Nephron progenitor cell (in vitro differentiated cells): ENCODE measurements around the gene FLT1.

ENCODE experiments used
- DNase-seq: peaks from one replicate; pipeline ENCODE4 v3.0.0; 2021
- H3K27ac Mint-ChIP-seq: 2 replicates; pipeline ENCODE4 v1.8.0; 2021; ENCODE audit warnings: mild to moderate bottlenecking, moderate library complexity, mixed read lengths
- H3K27me3 Mint-ChIP-seq: 2 replicates; pipeline ENCODE4 v1.8.0; 2021; ENCODE audit warnings: mild to moderate bottlenecking, low read depth, mixed read lengths; ENCODE audit not compliant: poor library complexity
- H3K36me3 Mint-ChIP-seq: 2 replicates; pipeline ENCODE4 v1.8.0; 2021; ENCODE audit warnings: low read depth, mixed read lengths
- H3K4me1 Mint-ChIP-seq: 2 replicates; pipeline ENCODE4 v1.8.0; 2021; ENCODE audit warnings: mixed read lengths
- H3K4me3 Mint-ChIP-seq: 2 replicates; pipeline ENCODE4 v1.8.0; 2021; ENCODE audit warnings: mild to moderate bottlenecking, moderate library complexity, mixed read lengths
- H3K9me3 Mint-ChIP-seq: 2 replicates; pipeline ENCODE4 v1.8.0; 2021; ENCODE audit warnings: mild to moderate bottlenecking, moderate library complexity, mixed read lengths
- CTCF ChIP-seq: fragments of 200-600 bp; sonication (generic); IDR thresholded peaks from 2 replicates; pipeline ENCODE4 v1.5.0; 2021; ENCODE audit warnings: antibody characterized with exemption

FLT1 gene

GRCh38 chr13:28313579-28313978 lies 181.3 kb downstream of the FLT1 start:
- Mint-ChIP-seq H3K27me3 (peaks cover 5% of the 10 kb centered on the region), H3K4me1 (peaks cover 37% of the 10 kb centered on the region), H3K36me3 (no peaks in the 10 kb centered on the region), H3K27ac (no peak overlapping the region), H3K4me3 (no peak overlapping the region), H3K9me3 (no peaks in the 10 kb centered on the region)
- no peak for DNase-seq
- TF ChIP-seq CTCF = no peak

GRCh38 chr13:28306325-28306724 lies 188.6 kb downstream of the FLT1 start:
- TF ChIP-seq CTCF = no peak
- peaks cover 26% of the 10 kb centered on the region for H3K4me1 Mint-ChIP-seq
- DNase-seq = no peak
- H3K36me3 Mint-ChIP-seq = no peaks in the 10 kb centered on the region
- no peak overlapping the region for H3K27ac Mint-ChIP-seq
- H3K4me3 Mint-ChIP-seq = no peak overlapping the region
- H3K9me3 Mint-ChIP-seq = no peaks in the 10 kb centered on the region
- peaks cover 15% of the 10 kb centered on the region for H3K27me3 Mint-ChIP-seq

- TF ChIP-seq CTCF = no peak
- H3K36me3 Mint-ChIP-seq = no peaks in the 10 kb centered on the region
- peaks cover 27% of the 10 kb centered on the region for H3K4me1 Mint-ChIP-seq
- no peak for DNase-seq
- no peaks in the 10 kb centered on the region for H3K9me3 Mint-ChIP-seq
- peaks cover 10% of the 10 kb centered on the region for H3K27me3 Mint-ChIP-seq
- H3K4me3 Mint-ChIP-seq = no peak overlapping the region
- no peak overlapping the region for H3K27ac Mint-ChIP-seq
Measured at GRCh38 chr13:28301839-28302238, 193.1 kb downstream of the FLT1 start.

- H3K4me3 Mint-ChIP-seq = no peak overlapping the region
- no peak overlapping the region for H3K27ac Mint-ChIP-seq
- peaks cover 2% of the 10 kb centered on the region for H3K27me3 Mint-ChIP-seq
- no peak for DNase-seq
- H3K4me1 Mint-ChIP-seq = peaks cover 33% of the 10 kb centered on the region
- TF ChIP-seq CTCF = no peak
- peaks cover 13% of the 10 kb centered on the region for H3K36me3 Mint-ChIP-seq
- H3K9me3 Mint-ChIP-seq = no peaks in the 10 kb centered on the region
Measured at GRCh38 chr13:28299916-28300315, 195.0 kb downstream of the FLT1 start.

- peaks cover 2% of the 10 kb centered on the region for H3K27me3 Mint-ChIP-seq
- H3K27ac Mint-ChIP-seq = peak overlapping the region; percentile 4
- H3K36me3 Mint-ChIP-seq = peaks cover 30% of the 10 kb centered on the region
- peak overlapping the region; percentile 26 for H3K4me3 Mint-ChIP-seq
- peaks cover 29% of the 10 kb centered on the region for H3K4me1 Mint-ChIP-seq
- no peaks in the 10 kb centered on the region for H3K9me3 Mint-ChIP-seq
- DNase-seq = peak; percentile 25
- no peak for TF ChIP-seq CTCF
Measured at GRCh38 chr13:28297341-28297740, 197.6 kb downstream of the FLT1 start.

GRCh38 chr13:28286263-28286662 lies 208.7 kb downstream of the FLT1 start:
- TF ChIP-seq CTCF = no peak

More at GRCh38 chr13:28286263-28286662, 208.7 kb downstream of the FLT1 start:
- Mint-ChIP-seq H3K27me3 (no peaks in the 10 kb centered on the region), H3K4me3 (no peak overlapping the region), H3K36me3 (peaks cover 71% of the 10 kb centered on the region), H3K27ac (peak overlapping the region; percentile 65), H3K4me1 (no peaks in the 10 kb centered on the region), H3K9me3 (no peaks in the 10 kb centered on the region)
- no peak for DNase-seq
